ENCODE data around the gene TFDP1.

The TFDP1 gene

GRCh38 chr13:113544896-113545295, 39.7 kb upstream of the TFDP1 start:
- Histone ChIP-seq H3K4me1 (ENCODE audit: control insufficient read depth in 2 of 2, insufficient read depth in 1 of 2, low read depth in 1 of 2, low read length in 2 of 2) (peaks cover 5 to 27% of the 10 kb centered on the region in 2 donors), H2BK15ac (ENCODE audit: low read length) (no peak overlapping the region), H4K91ac (ENCODE audit: low read depth, low read length, poor library complexity) (no peak overlapping the region), H3K4me2 (ENCODE audit: insufficient read depth, low read length, poor library complexity, severe bottlenecking) (no peak overlapping the region), H2BK12ac (ENCODE audit: low read length) (no peak overlapping the region), H2BK5ac (ENCODE audit: low read length) (no peak overlapping the region), H3K36me3 (replicated peaks in 1 of 2; ENCODE audit: control insufficient read depth in 2 of 2, insufficient read depth in 2 of 2, low read length in 2 of 2) (peaks cover 17 to 57% of the 10 kb centered on the region in 2 donors), H3K18ac (ENCODE audit: low read length) (peak overlapping the region; percentile 41), H4K8ac (ENCODE audit: low read depth, low read length) (no peak overlapping the region), H3K79me1 (ENCODE audit: low read depth, low read length) (peaks cover 19% of the 10 kb centered on the region), H3K4me3 (ENCODE audit: low read length in 2 of 2) (no peak overlapping the region), H2BK120ac (ENCODE audit: low read depth, low read length) (no peak overlapping the region), H2AFZ (ENCODE audit: low read length) (no peak overlapping the region), H2AK5ac (ENCODE audit: low read depth, low read length) (no peak overlapping the region), H3K27ac (replicated peaks; ENCODE audit: low read length) (no peak overlapping the region), H3K9ac (ENCODE audit: low read depth, low read length, poor library complexity) (peak overlapping the region; percentile 67), H3K14ac (ENCODE audit: low read length) (no peak overlapping the region), H3K4ac (ENCODE audit: low read length) (no peak overlapping the region), H3K23ac (ENCODE audit: low read depth, low read length, poor library complexity) (no peak overlapping the region), H3K27me3 (ENCODE audit: control insufficient read depth in 3 of 3, insufficient read depth in 3 of 3, low read depth in 1 of 3, low read length in 3 of 3) (no peaks in the 10 kb centered on the region), H3K9me3 (replicated peaks in 1 of 2; ENCODE audit: control insufficient read depth in 2 of 2, insufficient read depth in 1 of 2, low read depth in 1 of 2, low read length in 2 of 2) (peaks cover 6 to 18% of the 10 kb centered on the region in 2 donors)
- no peak for DNase-seq (ENCODE audit: low spot score)
- no CpG with 5 or more reads among the region's 10 CpGs for WGBS, 2 donors (ENCODE audit: extremely low coverage in 2 of 2, insufficient read length in 2 of 2, insufficient replicate concordance in 1 of 2)

GRCh38 chr13:113545455-113545930, 39.1 kb upstream of the TFDP1 start:
- Histone ChIP-seq H4K8ac (ENCODE audit: low read depth, low read length) (no peak overlapping the region), H3K23ac (ENCODE audit: low read depth, low read length, poor library complexity) (peak overlapping the region; percentile 44), H2BK15ac (ENCODE audit: low read length) (no peak overlapping the region), H2BK5ac (ENCODE audit: low read length) (no peak overlapping the region), H3K27ac (replicated peaks; ENCODE audit: low read length) (no peak overlapping the region), H3K9ac (ENCODE audit: low read depth, low read length, poor library complexity) (peak overlapping the region; percentile 15), H2AFZ (ENCODE audit: low read length) (no peak overlapping the region), H3K4ac (ENCODE audit: low read length) (peak overlapping the region; percentile 44), H3K4me3 (ENCODE audit: low read length in 2 of 2) (no peak overlapping the region), H3K18ac (ENCODE audit: low read length) (peak overlapping the region; percentile 81), H3K79me1 (ENCODE audit: low read depth, low read length) (peaks cover 19% of the 10 kb centered on the region), H3K9me3 (replicated peaks in 1 of 2; ENCODE audit: control insufficient read depth in 2 of 2, insufficient read depth in 1 of 2, low read depth in 1 of 2, low read length in 2 of 2) (peaks cover 5 to 16% of the 10 kb centered on the region in 2 donors), H3K27me3 (ENCODE audit: control insufficient read depth in 3 of 3, insufficient read depth in 3 of 3, low read depth in 1 of 3, low read length in 3 of 3) (no peaks in the 10 kb centered on the region), H2AK5ac (ENCODE audit: low read depth, low read length) (no peak overlapping the region), H3K36me3 (replicated peaks in 1 of 2; ENCODE audit: control insufficient read depth in 2 of 2, insufficient read depth in 2 of 2, low read length in 2 of 2) (peaks cover 16 to 56% of the 10 kb centered on the region in 2 donors), H2BK120ac (ENCODE audit: low read depth, low read length) (no peak overlapping the region), H4K91ac (ENCODE audit: low read depth, low read length, poor library complexity) (peak overlapping the region; percentile 76), H3K14ac (ENCODE audit: low read length) (peak overlapping the region; percentile 94), H3K4me1 (ENCODE audit: control insufficient read depth in 2 of 2, insufficient read depth in 1 of 2, low read depth in 1 of 2, low read length in 2 of 2) (peaks cover 5 to 27% of the 10 kb centered on the region in 2 donors), H2BK12ac (ENCODE audit: low read length) (no peak overlapping the region), H3K4me2 (ENCODE audit: insufficient read depth, low read length, poor library complexity, severe bottlenecking) (no peak overlapping the region)
- no peak for DNase-seq (ENCODE audit: low spot score)
- no CpG with 5 or more reads among the region's 5 CpGs for WGBS, 2 donors (ENCODE audit: extremely low coverage in 2 of 2, insufficient read length in 2 of 2, insufficient replicate concordance in 1 of 2)

GRCh38 chr13:113545931-113546516, 38.5 kb upstream of the TFDP1 start:
- Histone ChIP-seq H3K23ac (ENCODE audit: low read depth, low read length, poor library complexity) (peak overlapping the region; percentile 44), H2BK120ac (ENCODE audit: low read depth, low read length) (no peak overlapping the region), H4K8ac (ENCODE audit: low read depth, low read length) (no peak overlapping the region), H2BK5ac (ENCODE audit: low read length) (no peak overlapping the region), H2AK5ac (ENCODE audit: low read depth, low read length) (no peak overlapping the region), H3K79me1 (ENCODE audit: low read depth, low read length) (peaks cover 20% of the 10 kb centered on the region), H3K36me3 (replicated peaks in 1 of 2; ENCODE audit: control insufficient read depth in 2 of 2, insufficient read depth in 2 of 2, low read length in 2 of 2) (peaks cover 14 to 56% of the 10 kb centered on the region in 2 donors), H2BK12ac (ENCODE audit: low read length) (no peak overlapping the region), H3K4ac (ENCODE audit: low read length) (no peak overlapping the region), H3K9ac (ENCODE audit: low read depth, low read length, poor library complexity) (no peak overlapping the region), H3K18ac (ENCODE audit: low read length) (peak overlapping the region; percentile 81), H3K27ac (replicated peaks; ENCODE audit: low read length) (no peak overlapping the region), H3K4me2 (ENCODE audit: insufficient read depth, low read length, poor library complexity, severe bottlenecking) (no peak overlapping the region), H2BK15ac (ENCODE audit: low read length) (no peak overlapping the region), H3K9me3 (replicated peaks in 1 of 2; ENCODE audit: control insufficient read depth in 2 of 2, insufficient read depth in 1 of 2, low read depth in 1 of 2, low read length in 2 of 2) (peaks cover 2 to 11% of the 10 kb centered on the region in 2 donors), H2AFZ (ENCODE audit: low read length) (no peak overlapping the region), H4K91ac (ENCODE audit: low read depth, low read length, poor library complexity) (no peak overlapping the region), H3K4me3 (ENCODE audit: low read length in 2 of 2) (no peak overlapping the region), H3K14ac (ENCODE audit: low read length) (peak overlapping the region; percentile 84), H3K4me1 (ENCODE audit: control insufficient read depth in 2 of 2, insufficient read depth in 1 of 2, low read depth in 1 of 2, low read length in 2 of 2) (peaks cover 5 to 27% of the 10 kb centered on the region in 2 donors), H3K27me3 (ENCODE audit: control insufficient read depth in 3 of 3, insufficient read depth in 3 of 3, low read depth in 1 of 3, low read length in 3 of 3) (peaks cover 0 to under 1% (median 0%) of the 10 kb centered on the region in 3 experiments)
- WGBS, 2 donors (ENCODE audit: extremely low coverage in 2 of 2, insufficient read length in 2 of 2, insufficient replicate concordance in 1 of 2) = no CpG with 5 or more reads among the region's 22 CpGs
- no peak for DNase-seq (ENCODE audit: low spot score)

GRCh38 chr13:113546571-113547237, 37.8 kb upstream of the TFDP1 start:
- H2BK15ac ChIP-seq (ENCODE audit: low read length) = no peak overlapping the region
- no peak for DNase-seq (ENCODE audit: low spot score)

More at GRCh38 chr13:113546571-113547237, 37.8 kb upstream of the TFDP1 start:
- Histone ChIP-seq H2BK5ac (ENCODE audit: low read length) (no peak overlapping the region), H3K4me3 (ENCODE audit: low read length in 2 of 2) (no peak overlapping the region), H3K36me3 (replicated peaks in 1 of 2; ENCODE audit: control insufficient read depth in 2 of 2, insufficient read depth in 2 of 2, low read length in 2 of 2) (peaks cover 15 to 57% of the 10 kb centered on the region in 2 donors), H2BK12ac (ENCODE audit: low read length) (peak overlapping the region; percentile 46), H3K27ac (replicated peaks; ENCODE audit: low read length) (peak overlapping the region; percentile 10), H3K4ac (ENCODE audit: low read length) (no peak overlapping the region), H3K27me3 (ENCODE audit: control insufficient read depth in 3 of 3, insufficient read depth in 3 of 3, low read depth in 1 of 3, low read length in 3 of 3) (peaks cover 0 to 2% (median 0%) of the 10 kb centered on the region in 3 experiments), H2AK5ac (ENCODE audit: low read depth, low read length) (no peak overlapping the region), H3K9me3 (replicated peaks in 1 of 2; ENCODE audit: control insufficient read depth in 2 of 2, insufficient read depth in 1 of 2, low read depth in 1 of 2, low read length in 2 of 2) (peaks cover 2 to 6% of the 10 kb centered on the region in 2 donors), H3K14ac (ENCODE audit: low read length) (peak overlapping the region; percentile 84), H3K9ac (ENCODE audit: low read depth, low read length, poor library complexity) (peak overlapping the region; percentile 47), H3K79me1 (ENCODE audit: low read depth, low read length) (peaks cover 21% of the 10 kb centered on the region), H3K23ac (ENCODE audit: low read depth, low read length, poor library complexity) (no peak overlapping the region), H4K91ac (ENCODE audit: low read depth, low read length, poor library complexity) (no peak overlapping the region), H3K18ac (ENCODE audit: low read length) (no peak overlapping the region), H3K4me1 (ENCODE audit: control insufficient read depth in 2 of 2, insufficient read depth in 1 of 2, low read depth in 1 of 2, low read length in 2 of 2) (peaks cover 5 to 27% of the 10 kb centered on the region in 2 donors), H4K8ac (ENCODE audit: low read depth, low read length) (no peak overlapping the region), H3K4me2 (ENCODE audit: insufficient read depth, low read length, poor library complexity, severe bottlenecking) (no peak overlapping the region), H2AFZ (ENCODE audit: low read length) (no peak overlapping the region), H2BK120ac (ENCODE audit: low read depth, low read length) (no peak overlapping the region)
- WGBS, 2 donors (ENCODE audit: extremely low coverage in 2 of 2, insufficient read length in 2 of 2, insufficient replicate concordance in 1 of 2) = no CpG with 5 or more reads among the region's 19 CpGs

Measured in neuronal stem cell (in vitro differentiated cells).